Activated naive CD4-positive, alpha-beta T cell treated with anti-CD3 and anti-CD28 coated beads for 36 hours (primary cell): ENCODE data around the gene SPNS1. TPM values are rescaled to one million over a fixed set of nuclear protein-coding genes. Genes with fewer than 3 reads are reported as not detected.
A peak's percentile ranks its signal among the peaks of the same experiment; 100 is the strongest.
"Not testable (repeated sequence)": the region's sequence is repeated elsewhere in the genome, so short reads cannot be mapped to it uniquely, and the experiment has no call there.

Experiments
- CTCF ChIA-PET: fragments of 350-600 bp; sonication (Branson Sonifier 250); formaldehyde crosslinking; loops from one replicate; lab custom pipeline; 2021; ENCODE audit warnings: antibody characterized with exemption; lab: Charles Lee
- DNase-seq: peaks from one replicate; pipeline ENCODE4 v3.0.0-alpha.2; 2020
- H3K27ac Mint-ChIP-seq: one replicate; pipeline ENCODE4 v1.8.0; 2021; ENCODE audit warnings: mild to moderate bottlenecking, mixed read lengths
- H3K27me3 Mint-ChIP-seq: one replicate; pipeline ENCODE4 v1.8.0; 2021; ENCODE audit warnings: low read depth, mixed read lengths
- H3K36me3 Mint-ChIP-seq: one replicate; pipeline ENCODE4 v1.8.0; 2021; ENCODE audit warnings: low read depth, mixed read lengths
- H3K4me1 Mint-ChIP-seq: one replicate; pipeline ENCODE4 v1.8.0; 2021; ENCODE audit warnings: low read depth, mixed read lengths
- H3K4me3 Mint-ChIP-seq: one replicate; pipeline ENCODE4 v1.8.0; 2021; ENCODE audit warnings: mild to moderate bottlenecking, moderate library complexity, mixed read lengths
- H3K9me3 Mint-ChIP-seq: one replicate; pipeline ENCODE4 v1.8.0; 2021; ENCODE audit warnings: mixed read lengths
- intact Hi-C: fragments of 100-400 bp; cut with micrococcal nuclease; formaldehyde crosslinking; loops from one replicate; pipeline ENCODE4 v1.15.1; 2023
- total RNA-seq, 2 experiments: library from RNA; stranded (reverse); gene quantifications; one replicate each; pipeline ENCODE4 v1.2.3, GENCODE V29; 2021

Gene SPNS1
- total RNA-seq, 2 experiments from 2014 or later: 10.3 to 10.5 TPM

DNA sequence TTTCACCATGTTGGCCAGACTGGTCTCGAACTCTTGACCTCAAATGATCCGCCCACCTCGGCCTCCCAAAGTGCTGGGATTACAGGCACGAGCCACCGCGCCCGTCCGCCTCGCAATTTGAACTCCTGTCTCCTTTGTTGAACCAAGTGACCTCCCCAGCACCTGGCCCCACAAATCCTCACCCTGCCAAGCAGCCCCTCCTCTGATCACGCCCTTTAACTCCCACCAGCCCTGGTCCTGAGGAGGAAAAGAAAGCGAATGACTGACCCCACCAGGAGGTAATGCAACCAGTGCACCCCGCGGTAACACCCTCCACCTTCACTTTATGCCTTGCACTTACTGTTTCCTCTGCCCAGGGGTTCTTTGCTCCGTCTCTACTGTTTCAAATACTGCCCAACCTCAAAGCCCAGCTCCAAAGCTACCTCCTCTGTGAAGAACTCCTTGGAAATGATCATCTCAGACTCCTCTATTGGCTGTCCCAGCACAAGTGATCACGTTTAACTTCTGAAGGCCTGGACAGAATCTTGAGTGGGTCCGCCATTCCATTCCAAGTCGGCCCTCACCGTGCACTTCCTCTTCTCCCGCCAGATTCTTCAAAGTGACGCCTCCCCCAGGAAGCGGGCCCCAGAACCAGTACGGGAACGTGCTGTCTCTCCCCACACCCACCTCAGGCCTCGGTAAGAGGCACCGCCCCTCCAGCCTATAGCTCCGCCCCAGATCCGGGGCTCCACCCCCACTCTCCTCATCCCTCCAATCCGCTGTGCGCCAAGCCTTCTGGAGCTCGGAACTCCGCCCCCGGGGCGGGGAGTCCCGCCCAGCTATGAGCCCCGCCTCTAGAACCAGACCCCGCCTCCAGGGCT lies 38.4 kb upstream of the SPNS1 start:
- H3K36me3 Mint-ChIP-seq: no peaks in the 10 kb centered on the region
- peak overlapping the region; percentile 66 for H3K4me3 Mint-ChIP-seq
- CTCF ChIA-PET: interaction anchor here (1.3 kb wide), 1 partner anchor 9 kb away, joined by 10 read pairs; no protein-coding TSS in a partner anchor

DNA sequence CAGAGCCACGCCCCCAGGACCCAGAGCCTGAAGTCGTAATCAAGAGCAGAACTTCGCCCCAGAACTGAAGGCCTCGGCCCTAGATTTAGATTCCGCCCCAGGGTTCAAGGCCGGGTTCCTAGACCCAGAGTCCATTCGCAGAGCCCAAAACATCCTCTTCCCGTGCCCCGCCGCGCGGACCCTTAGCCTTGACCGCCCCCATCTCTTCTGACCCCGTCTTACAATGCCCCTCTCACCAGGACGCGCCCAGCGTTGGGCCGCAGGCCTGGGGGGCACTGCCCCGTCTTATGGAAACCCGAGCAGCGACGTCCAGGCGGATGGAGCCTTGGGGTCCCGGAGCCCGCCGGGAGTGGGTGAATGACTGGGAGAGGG lies 37.8 kb upstream of the SPNS1 start:
- CTCF ChIA-PET: interaction anchor here (1.3 kb wide), 1 partner anchor 8 kb away, joined by 10 read pairs; no protein-coding TSS in a partner anchor
- Mint-ChIP-seq H3K27ac (peak overlapping the region; percentile 52), H3K9me3 (no peaks in the 10 kb centered on the region), H3K4me3 (peak overlapping the region; percentile 66), H3K4me1 (peaks cover 15% of the 10 kb centered on the region), H3K27me3 (no peaks in the 10 kb centered on the region), H3K36me3 (no peaks in the 10 kb centered on the region)
- intact Hi-C loops: loop anchor here (1.0 kb wide), 1 partner anchor 11 kb away; the partner anchor contains the start of gene RABEP2
- DNase-seq: no peak

More for the DNA sequence above, 38.4 kb upstream of the SPNS1 start:
- intact Hi-C loops: loop anchor here (1.0 kb wide), 1 partner anchor 11 kb away; the partner anchor contains the start of gene RABEP2
- Mint-ChIP-seq H3K27ac (peak overlapping the region; percentile 52), H3K27me3 (no peaks in the 10 kb centered on the region), H3K4me1 (peaks cover 16% of the 10 kb centered on the region), H3K9me3 (no peaks in the 10 kb centered on the region)
- peak; percentile 85 for DNase-seq

DNA sequence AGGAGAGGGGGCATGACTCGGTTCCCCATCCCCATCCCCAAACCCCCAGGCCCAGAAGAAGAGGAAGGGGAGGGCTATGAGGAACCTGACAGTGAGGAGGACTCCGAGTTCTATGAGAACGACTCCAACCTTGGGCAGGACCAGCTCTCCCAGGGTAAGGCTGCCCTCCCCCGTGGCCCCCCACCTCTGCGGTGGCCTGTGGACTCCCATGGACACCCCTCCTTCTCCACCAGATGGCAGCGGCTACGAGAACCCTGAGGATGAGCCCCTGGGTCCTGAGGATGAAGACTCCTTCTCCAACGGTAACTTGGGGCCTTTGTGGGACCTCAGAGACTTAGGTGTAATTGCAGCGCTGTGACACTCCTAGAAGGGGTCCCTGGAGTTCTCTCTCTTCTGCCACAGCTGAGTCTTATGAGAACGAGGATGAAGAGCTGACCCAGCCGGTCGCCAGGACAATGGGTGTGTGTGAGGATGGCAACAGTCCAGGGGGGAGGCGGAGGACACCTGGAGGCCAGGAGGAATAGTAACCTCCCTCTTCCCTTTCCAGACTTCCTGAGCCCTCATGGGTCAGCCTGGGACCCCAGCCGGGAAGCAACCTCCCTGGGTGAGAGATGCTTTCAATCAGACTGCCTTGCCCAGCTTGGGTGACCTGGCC lies 37.2 kb upstream of the SPNS1 start:
- intact Hi-C loops: no loop called here
- no peaks in the 10 kb centered on the region for H3K36me3 Mint-ChIP-seq
- CTCF ChIA-PET: interaction anchor here (0.9 to 1.3 kb wide), 2 partner anchors 10 to 115 kb away, joined by 3 read pairs; no protein-coding TSS in a partner anchor
- peaks cover 15% of the 10 kb centered on the region for H3K4me1 Mint-ChIP-seq
- no peak for DNase-seq
- no peaks in the 10 kb centered on the region for H3K27me3 Mint-ChIP-seq
- no peak overlapping the region for H3K4me3 Mint-ChIP-seq
- H3K27ac Mint-ChIP-seq: no peak overlapping the region
- no peaks in the 10 kb centered on the region for H3K9me3 Mint-ChIP-seq

DNA sequence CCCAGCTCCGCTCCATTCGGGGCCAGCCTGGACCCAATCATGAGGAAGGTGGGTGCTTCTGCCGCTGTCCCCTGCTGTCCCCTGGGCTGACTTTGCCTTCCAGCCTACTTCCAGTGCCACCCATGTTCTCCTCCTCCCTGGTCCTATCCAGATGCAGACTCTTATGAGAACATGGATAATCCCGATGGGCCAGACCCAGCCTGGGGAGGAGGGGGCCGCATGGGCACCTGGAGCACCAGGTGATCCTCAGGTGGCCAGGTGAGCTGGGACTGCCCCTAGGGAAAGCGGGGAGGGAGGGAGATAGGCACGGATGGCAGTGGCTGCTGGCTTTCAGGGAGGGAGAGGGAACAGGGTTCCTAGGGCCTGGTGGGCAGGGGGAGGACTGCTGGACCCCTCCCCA lies 35.9 kb upstream of the SPNS1 start:
- DNase-seq: no peak
- no peaks in the 10 kb centered on the region for H3K36me3 Mint-ChIP-seq
- peaks cover 15% of the 10 kb centered on the region for H3K4me1 Mint-ChIP-seq
- intact Hi-C loops: no loop called here
- CTCF ChIA-PET: interaction anchor here (1.1 to 1.3 kb wide), 2 partner anchors 91 to 117 kb away, joined by 3 read pairs; no protein-coding TSS in a partner anchor
- no peak overlapping the region for H3K4me3 Mint-ChIP-seq
- H3K9me3 Mint-ChIP-seq: no peaks in the 10 kb centered on the region
- H3K27me3 Mint-ChIP-seq: no peaks in the 10 kb centered on the region
- H3K27ac Mint-ChIP-seq: no peak overlapping the region

DNA sequence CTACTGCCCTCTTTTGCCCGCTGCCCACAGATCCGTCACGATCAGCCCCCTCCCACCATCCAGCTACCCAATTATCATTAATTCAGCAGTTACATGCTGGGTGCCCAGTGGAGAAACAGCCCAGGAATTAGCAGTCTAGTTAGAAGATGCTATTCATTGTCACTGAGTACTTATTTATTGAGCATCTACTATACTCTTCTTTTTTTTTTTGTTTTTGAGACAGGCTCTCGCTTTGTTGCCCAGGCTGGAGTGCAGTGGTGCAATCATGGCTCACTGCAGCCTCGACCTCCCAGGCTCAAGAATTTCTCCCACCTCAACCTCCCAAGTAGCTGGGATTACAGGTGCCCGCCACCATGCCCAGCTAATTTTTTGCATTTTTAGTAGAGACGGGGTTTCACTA lies 34.8 kb upstream of the SPNS1 start:
- H3K36me3 Mint-ChIP-seq, H3K27me3 Mint-ChIP-seq, intact Hi-C loops, DNase-seq, H3K27ac Mint-ChIP-seq, H3K4me3 Mint-ChIP-seq, H3K9me3 Mint-ChIP-seq: not testable (repeated sequence)
- peaks cover 15% of the 10 kb centered on the region for H3K4me1 Mint-ChIP-seq
- CTCF ChIA-PET: interaction anchor here (0.7 to 1.1 kb wide), 2 partner anchors 82 to 92 kb away, joined by 3 read pairs; no protein-coding TSS in a partner anchor

DNA sequence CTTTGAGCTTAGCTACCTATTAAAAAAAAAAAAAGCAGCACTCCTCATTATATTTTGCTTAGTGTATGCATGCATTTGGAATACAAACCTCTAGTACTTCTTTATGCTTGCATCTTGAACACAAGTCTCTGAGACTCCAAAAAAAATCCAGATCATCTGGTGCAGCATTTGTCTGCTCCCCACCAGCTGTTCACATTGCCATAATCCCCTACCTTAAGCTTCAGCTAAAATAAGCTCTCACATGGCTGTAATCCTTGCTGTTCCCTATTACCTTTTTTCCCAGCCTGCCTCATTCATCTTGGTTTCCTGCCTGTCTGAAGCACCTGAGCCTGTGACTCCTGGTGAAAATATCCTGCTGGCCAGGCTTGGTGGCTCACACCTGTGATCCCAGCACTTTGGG lies 31.3 kb upstream of the SPNS1 start:
- Mint-ChIP-seq H3K36me3 (no peaks in the 10 kb centered on the region), H3K4me3 (no peak overlapping the region), H3K9me3 (no peaks in the 10 kb centered on the region), H3K27ac (no peak overlapping the region), H3K27me3 (no peaks in the 10 kb centered on the region), H3K4me1 (peaks cover 7% of the 10 kb centered on the region)
- intact Hi-C loops: no loop called here
- CTCF ChIA-PET: interaction anchor here (0.8 to 3.1 kb wide), 4 partner anchors 11 to 96 kb away, joined by 3 to 26 read pairs (median 18); partner anchors contain the start of gene CD19
- DNase-seq: no peak

DNA sequence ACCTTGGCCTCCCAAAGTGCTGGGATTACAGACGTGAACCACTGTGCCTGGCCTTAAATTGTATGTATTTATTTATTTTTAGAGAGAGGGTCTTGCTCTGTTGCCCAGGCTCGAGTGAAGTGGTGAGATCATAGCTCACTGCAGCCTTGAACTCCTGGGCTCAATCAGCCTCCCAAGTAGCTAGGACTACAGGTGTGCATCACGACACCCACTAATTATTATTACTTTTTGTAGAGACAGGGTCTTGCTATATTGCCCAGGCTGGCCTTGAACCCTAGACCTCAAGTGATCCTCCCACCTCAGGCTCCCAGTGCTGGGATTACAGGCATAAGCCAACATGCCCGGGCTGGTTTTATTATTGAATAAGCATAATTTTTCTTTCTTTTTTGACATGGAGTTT lies 27.9 kb upstream of the SPNS1 start:
- H3K9me3 Mint-ChIP-seq: no peaks in the 10 kb centered on the region
- CTCF ChIA-PET: interaction anchor here (0.5 to 3.1 kb wide), 4 partner anchors 9 to 98 kb away, joined by 3 to 17 read pairs (median 3); no protein-coding TSS in a partner anchor
- H3K27ac Mint-ChIP-seq: no peak overlapping the region
- no peak overlapping the region for H3K4me3 Mint-ChIP-seq
- peaks cover 5% of the 10 kb centered on the region for H3K36me3 Mint-ChIP-seq
- no peak for DNase-seq
- peaks cover 15% of the 10 kb centered on the region for H3K4me1 Mint-ChIP-seq
- intact Hi-C loops: no loop called here
- H3K27me3 Mint-ChIP-seq: no peaks in the 10 kb centered on the region

DNA sequence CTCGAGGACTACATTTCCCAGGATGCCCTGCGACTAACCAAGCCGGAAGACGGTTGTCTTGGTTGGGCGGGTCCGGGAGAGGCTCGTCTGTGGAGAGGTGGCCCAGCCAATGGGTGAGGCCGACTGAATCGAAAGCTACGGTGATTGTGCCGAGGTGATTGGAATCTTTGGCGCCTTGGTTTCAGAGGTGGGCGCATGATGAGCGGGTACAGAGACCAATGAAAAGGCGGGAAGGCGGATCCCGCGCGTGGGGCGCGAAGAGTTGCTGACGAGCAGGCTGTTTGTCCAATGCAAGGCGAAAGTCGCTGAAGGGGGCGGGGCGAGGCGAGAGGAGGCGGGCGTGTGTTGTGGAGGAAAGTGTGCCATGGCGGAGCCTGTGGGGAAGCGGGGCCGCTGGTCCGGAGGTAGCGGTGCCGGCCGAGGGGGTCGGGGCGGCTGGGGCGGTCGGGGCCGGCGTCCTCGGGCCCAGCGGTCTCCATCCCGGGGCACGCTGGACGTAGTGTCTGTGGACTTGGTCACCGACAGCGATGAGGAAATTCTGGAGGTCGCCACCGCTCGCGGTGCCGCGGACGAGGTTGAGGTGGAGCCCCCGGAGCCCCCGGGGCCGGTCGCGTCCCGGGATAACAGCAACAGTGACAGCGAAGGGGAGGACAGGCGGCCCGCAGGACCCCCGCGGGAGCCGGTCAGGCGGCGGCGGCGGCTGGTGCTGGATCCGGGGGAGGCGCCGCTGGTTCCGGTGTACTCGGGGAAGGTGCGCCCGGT lies 23.7 kb upstream of the SPNS1 start, which contains the start of gene NFATC2IP:
Gene NFATC2IP (plus strand): TSS at position 290 of the 762 bp plus-strand sequence. CDS start 75 bp downstream, at position 365.
- peaks cover 32% of the 10 kb centered on the region for H3K4me1 Mint-ChIP-seq
- H3K9me3 Mint-ChIP-seq: no peaks in the 10 kb centered on the region
- peak within 1 kb of the TSS; percentile 94 for H3K4me3 Mint-ChIP-seq
- H3K36me3 Mint-ChIP-seq: peaks cover 24% of the 10 kb centered on the region
- CTCF ChIA-PET: no interaction called here
- no peaks in the 10 kb centered on the region for H3K27me3 Mint-ChIP-seq
- peak within 1 kb of the TSS; percentile 93 for H3K27ac Mint-ChIP-seq
- DNase-seq: peak; percentile 100
- intact Hi-C loops: loop anchor here (1.0 to 10.0 kb wide), 8 partner anchors 23 to 1014 kb away; partner anchors contain the start of genes RABEP2, SPNS1, TMEM219 and TUFM

DNA sequence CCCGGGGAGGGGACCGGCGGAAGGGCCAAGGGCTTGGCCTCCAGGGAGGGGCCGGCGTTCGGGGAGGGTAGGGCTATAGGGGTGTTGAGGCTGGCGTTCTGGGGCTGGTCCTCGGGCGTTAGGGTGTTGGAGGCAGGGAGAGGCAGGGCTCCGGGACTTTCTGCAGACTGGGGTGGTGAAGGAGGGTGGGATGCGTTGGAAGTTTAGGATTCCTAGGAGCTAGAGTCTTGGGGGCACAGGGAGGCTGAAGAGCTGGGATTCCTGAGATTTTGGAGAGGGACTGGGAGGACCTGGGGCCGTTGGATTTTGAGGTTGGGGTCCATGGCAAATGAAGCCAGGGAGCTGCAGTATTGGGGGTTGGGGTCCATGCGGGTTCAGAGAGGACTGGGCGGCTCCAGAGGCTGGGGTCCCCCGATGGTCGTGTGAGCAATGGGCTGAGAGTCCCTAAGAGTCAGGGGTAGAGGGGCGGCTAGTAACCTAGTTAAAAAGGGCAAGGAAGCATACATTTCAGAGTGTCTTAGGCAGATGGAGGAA lies 23.1 kb upstream of the SPNS1 start:
- intact Hi-C loops: loop anchor here (2.0 to 10.0 kb wide), 2 partner anchors 57 to 1013 kb away; partner anchors contain the start of gene TMEM219
- H3K27me3 Mint-ChIP-seq: no peaks in the 10 kb centered on the region
- peak overlapping the region; percentile 93 for H3K27ac Mint-ChIP-seq
- CTCF ChIA-PET: interaction anchor here (0.6 kb wide), 1 partner anchor 1082 kb away, joined by 3 read pairs; no protein-coding TSS in a partner anchor
- H3K9me3 Mint-ChIP-seq: no peaks in the 10 kb centered on the region
- H3K36me3 Mint-ChIP-seq: peaks cover 28% of the 10 kb centered on the region
- no peak for DNase-seq
- peaks cover 30% of the 10 kb centered on the region for H3K4me1 Mint-ChIP-seq
- H3K4me3 Mint-ChIP-seq: peak overlapping the region; percentile 94

DNA sequence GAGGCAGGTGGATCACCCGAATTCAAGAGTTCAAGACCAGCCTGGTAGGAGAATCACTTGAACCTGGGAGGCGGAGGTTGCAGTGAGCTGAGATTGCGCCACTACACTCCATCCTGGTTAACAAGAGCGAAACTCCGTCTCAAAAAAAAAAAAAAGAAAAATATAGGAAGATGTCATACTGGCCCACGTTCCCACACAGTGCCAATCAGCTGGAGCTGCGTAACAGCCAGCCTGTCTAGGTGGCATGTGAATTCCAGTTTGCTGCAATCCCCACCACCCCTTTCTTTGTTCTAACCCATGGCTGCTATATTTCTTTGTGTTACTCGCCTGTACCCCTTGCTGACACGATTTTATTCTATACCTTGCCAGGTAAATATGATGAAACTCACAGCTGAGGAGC lies 16.4 kb upstream of the SPNS1 start:
- Mint-ChIP-seq H3K27ac (no peak overlapping the region), H3K4me1 (peaks cover 8% of the 10 kb centered on the region), H3K9me3 (no peaks in the 10 kb centered on the region), H3K36me3 (peaks cover 30% of the 10 kb centered on the region), H3K4me3 (no peak overlapping the region), H3K27me3 (no peaks in the 10 kb centered on the region)
- CTCF ChIA-PET: interaction anchor here (0.6 kb wide), 1 partner anchor 15 kb away, joined by 7 read pairs; no protein-coding TSS in a partner anchor
- intact Hi-C loops: loop anchor here (10.0 kb wide), 1 partner anchor 1007 kb away; the partner anchor contains the start of gene TMEM219
- DNase-seq: no peak

DNA sequence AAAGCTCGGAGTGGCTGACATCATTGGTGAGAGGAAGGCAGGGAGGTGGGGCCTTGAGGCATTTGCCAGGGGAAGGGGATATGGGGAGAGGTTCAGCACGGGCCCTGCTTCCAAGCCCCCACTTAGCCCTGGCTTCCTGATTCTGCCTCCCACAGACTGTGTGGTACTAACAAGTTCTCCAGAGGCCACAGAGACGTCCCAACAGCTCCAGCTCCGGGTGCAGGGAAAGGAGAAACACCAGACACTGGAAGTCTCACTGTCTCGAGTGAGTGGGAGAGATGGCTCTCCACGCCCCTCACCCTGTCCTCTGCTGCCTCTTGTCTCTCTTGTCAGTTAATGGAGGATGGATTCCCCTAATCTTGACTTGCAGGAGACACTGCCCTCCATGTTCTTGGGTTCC lies 15.7 kb upstream of the SPNS1 start:
- peaks cover 5% of the 10 kb centered on the region for H3K4me1 Mint-ChIP-seq
- CTCF ChIA-PET: no interaction called here
- no peaks in the 10 kb centered on the region for H3K9me3 Mint-ChIP-seq
- intact Hi-C loops: loop anchor here (10.0 kb wide), 1 partner anchor 1006 kb away; the partner anchor contains the start of gene TMEM219
- H3K36me3 Mint-ChIP-seq: peaks cover 30% of the 10 kb centered on the region
- H3K4me3 Mint-ChIP-seq: no peak overlapping the region
- no peak for DNase-seq
- H3K27ac Mint-ChIP-seq: no peak overlapping the region
- H3K27me3 Mint-ChIP-seq: no peaks in the 10 kb centered on the region
